GM23338 (cell line): ENCODE data around the gene TYMP. TPM values are rescaled to one million over a fixed set of nuclear protein-coding genes. Genes with fewer than 3 reads are reported as not detected.

ENCODE experiments used
- EZH2phosphoT487 ChIP-seq: fragments of 200-600 bp; sonication (generic); IDR thresholded peaks from one replicate; pipeline ENCODE4 v1.8.1; 2018; ENCODE audit warnings: antibody characterized with exemption; ENCODE audit not compliant: unreplicated experiment
- ZNF114 ChIP-seq: fragments of 250-450 bp; sonication (Bioruptor Pico); IDR thresholded peaks from 2 replicates; pipeline ENCODE4 v1.5.0; 2020; ENCODE audit warnings: mild to moderate bottlenecking, moderate library complexity
- polyA plus RNA-seq: library from polyadenylated mRNA; unstranded; fragments of >200 nt; fragmentation: Nextera tagmentation; extraction: Ambion mirVana; gene quantifications from 2 replicates; pipeline ENCODE4 v1.2.1, GENCODE V29; 2016
- total RNA-seq: library from RNA; depleted of rRNA; stranded (reverse); fragments of >200 nt; shearing (Covaris generic); gene quantifications from 2 replicates; pipeline ENCODE4 v1.2.3, GENCODE V29; 2014
- TF ChIP-seq, protein P1 (sequence below): IDR thresholded peaks from one replicate; pipeline ENCODE4 v1.6.1; 2018; ENCODE audit warnings: antibody characterized with exemption; ENCODE audit not compliant: unreplicated experiment
- TF ChIP-seq, protein P2 (sequence below): fragments of 250-450 bp; sonication (Bioruptor Pico); IDR thresholded peaks from 2 replicates; pipeline ENCODE4 v1.5.0; 2020; ENCODE audit warnings: mild to moderate bottlenecking, moderate library complexity

Gene TYMP
- total and polyA plus RNA-seq, 2 experiments from 2014 or later: 0.28 to 1.8 TPM

DNA sequence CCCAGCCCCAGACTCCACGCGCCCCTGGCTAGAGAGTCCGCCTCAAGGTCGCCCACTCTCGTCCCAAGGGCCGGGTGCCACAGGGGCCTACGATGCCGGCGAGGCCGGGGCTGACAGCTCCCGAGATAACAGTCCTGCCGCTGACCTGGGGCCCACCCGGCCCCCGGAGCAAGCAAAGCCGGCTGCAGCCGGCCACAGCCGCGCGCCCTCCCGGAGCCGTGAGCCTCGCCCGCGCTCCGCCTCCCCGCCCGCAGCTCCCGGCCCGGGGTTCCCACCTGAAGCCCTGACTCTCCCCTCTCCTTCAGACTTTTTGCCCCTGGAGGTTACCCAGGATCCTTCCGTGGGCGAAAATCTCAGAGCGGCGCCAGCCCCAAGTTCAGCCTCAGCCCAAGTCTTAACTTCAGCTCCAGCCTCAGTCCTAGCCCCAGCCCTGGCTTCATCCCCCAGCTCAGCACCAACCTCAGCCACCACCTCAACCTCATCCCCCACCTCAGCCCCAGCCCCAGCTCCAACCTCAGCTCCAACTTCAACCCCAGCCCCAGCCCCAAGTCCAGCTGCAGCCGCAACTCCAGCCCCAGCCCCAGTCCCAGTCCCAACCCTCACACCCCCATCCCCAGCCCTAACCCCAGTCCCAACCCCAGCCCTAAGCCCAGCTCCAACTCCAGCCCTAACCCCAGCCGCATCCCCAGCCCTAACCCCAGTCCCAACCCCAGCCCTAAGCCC is 17.6 kb upstream of the TYMP start (continued):
- TF ChIP-seq, protein P1, sequence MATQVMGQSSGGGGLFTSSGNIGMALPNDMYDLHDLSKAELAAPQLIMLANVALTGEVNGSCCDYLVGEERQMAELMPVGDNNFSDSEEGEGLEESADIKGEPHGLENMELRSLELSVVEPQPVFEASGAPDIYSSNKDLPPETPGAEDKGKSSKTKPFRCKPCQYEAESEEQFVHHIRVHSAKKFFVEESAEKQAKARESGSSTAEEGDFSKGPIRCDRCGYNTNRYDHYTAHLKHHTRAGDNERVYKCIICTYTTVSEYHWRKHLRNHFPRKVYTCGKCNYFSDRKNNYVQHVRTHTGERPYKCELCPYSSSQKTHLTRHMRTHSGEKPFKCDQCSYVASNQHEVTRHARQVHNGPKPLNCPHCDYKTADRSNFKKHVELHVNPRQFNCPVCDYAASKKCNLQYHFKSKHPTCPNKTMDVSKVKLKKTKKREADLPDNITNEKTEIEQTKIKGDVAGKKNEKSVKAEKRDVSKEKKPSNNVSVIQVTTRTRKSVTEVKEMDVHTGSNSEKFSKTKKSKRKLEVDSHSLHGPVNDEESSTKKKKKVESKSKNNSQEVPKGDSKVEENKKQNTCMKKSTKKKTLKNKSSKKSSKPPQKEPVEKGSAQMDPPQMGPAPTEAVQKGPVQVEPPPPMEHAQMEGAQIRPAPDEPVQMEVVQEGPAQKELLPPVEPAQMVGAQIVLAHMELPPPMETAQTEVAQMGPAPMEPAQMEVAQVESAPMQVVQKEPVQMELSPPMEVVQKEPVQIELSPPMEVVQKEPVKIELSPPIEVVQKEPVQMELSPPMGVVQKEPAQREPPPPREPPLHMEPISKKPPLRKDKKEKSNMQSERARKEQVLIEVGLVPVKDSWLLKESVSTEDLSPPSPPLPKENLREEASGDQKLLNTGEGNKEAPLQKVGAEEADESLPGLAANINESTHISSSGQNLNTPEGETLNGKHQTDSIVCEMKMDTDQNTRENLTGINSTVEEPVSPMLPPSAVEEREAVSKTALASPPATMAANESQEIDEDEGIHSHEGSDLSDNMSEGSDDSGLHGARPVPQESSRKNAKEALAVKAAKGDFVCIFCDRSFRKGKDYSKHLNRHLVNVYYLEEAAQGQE: no peak
- TF ChIP-seq, protein P2, sequence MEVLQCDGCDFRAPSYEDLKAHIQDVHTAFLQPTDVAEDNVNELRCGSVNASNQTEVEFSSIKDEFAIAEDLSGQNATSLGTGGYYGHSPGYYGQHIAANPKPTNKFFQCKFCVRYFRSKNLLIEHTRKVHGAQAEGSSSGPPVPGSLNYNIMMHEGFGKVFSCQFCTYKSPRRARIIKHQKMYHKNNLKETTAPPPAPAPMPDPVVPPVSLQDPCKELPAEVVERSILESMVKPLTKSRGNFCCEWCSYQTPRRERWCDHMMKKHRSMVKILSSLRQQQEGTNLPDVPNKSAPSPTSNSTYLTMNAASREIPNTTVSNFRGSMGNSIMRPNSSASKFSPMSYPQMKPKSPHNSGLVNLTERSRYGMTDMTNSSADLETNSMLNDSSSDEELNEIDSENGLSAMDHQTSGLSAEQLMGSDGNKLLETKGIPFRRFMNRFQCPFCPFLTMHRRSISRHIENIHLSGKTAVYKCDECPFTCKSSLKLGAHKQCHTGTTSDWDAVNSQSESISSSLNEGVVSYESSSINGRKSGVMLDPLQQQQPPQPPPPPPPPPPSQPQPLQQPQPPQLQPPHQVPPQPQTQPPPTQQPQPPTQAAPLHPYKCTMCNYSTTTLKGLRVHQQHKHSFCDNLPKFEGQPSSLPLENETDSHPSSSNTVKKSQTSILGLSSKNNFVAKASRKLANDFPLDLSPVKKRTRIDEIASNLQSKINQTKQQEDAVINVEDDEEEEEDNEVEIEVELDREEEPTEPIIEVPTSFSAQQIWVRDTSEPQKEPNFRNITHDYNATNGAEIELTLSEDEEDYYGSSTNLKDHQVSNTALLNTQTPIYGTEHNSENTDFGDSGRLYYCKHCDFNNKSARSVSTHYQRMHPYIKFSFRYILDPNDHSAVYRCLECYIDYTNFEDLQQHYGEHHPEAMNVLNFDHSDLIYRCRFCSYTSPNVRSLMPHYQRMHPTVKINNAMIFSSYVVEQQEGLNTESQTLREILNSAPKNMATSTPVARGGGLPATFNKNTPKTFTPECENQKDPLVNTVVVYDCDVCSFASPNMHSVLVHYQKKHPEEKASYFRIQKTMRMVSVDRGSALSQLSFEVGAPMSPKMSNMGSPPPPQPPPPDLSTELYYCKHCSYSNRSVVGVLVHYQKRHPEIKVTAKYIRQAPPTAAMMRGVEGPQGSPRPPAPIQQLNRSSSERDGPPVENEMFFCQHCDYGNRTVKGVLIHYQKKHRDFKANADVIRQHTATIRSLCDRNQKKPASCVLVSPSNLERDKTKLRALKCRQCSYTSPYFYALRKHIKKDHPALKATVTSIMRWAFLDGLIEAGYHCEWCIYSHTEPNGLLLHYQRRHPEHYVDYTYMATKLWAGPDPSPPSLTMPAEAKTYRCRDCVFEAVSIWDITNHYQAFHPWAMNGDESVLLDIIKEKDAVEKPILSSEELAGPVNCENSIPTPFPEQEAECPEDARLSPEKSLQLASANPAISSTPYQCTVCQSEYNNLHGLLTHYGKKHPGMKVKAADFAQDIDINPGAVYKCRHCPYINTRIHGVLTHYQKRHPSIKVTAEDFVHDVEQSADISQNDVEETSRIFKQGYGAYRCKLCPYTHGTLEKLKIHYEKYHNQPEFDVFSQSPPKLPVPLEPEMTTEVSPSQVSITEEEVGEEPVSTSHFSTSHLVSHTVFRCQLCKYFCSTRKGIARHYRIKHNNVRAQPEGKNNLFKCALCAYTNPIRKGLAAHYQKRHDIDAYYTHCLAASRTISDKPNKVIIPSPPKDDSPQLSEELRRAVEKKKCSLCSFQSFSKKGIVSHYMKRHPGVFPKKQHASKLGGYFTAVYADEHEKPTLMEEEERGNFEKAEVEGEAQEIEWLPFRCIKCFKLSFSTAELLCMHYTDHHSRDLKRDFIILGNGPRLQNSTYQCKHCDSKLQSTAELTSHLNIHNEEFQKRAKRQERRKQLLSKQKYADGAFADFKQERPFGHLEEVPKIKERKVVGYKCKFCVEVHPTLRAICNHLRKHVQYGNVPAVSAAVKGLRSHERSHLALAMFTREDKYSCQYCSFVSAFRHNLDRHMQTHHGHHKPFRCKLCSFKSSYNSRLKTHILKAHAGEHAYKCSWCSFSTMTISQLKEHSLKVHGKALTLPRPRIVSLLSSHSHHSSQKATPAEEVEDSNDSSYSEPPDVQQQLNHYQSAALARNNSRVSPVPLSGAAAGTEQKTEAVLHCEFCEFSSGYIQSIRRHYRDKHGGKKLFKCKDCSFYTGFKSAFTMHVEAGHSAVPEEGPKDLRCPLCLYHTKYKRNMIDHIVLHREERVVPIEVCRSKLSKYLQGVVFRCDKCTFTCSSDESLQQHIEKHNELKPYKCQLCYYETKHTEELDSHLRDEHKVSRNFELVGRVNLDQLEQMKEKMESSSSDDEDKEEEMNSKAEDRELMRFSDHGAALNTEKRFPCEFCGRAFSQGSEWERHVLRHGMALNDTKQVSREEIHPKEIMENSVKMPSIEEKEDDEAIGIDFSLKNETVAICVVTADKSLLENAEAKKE (CRISPR knock-in tag): no peak
- no peak for TF ChIP-seq EZH2phosphoT487
- no peak for TF ChIP-seq ZNF114 (CRISPR knock-in tag)
